OCI-LY3 (cell line): ENCODE data around the gene NWD2.

Experiments used
- H2AFZ ChIP-seq: fragments of 200-600, 300-600 bp; shearing (Covaris generic); 2 replicates; pipeline ENCODE4 v1.6.0; 2014; ENCODE audit warnings: antibody characterized with exemption, low read depth, low read length
- H3K27ac ChIP-seq: fragments of 200-600, 300-600 bp; sonication (generic); 2 replicates; pipeline ENCODE4 v1.5.1; 2014; ENCODE audit warnings: mild to moderate bottlenecking, low read length, moderate library complexity, mixed read lengths
- H3K27me3 ChIP-seq: fragments of 200-600, 300-600 bp; sonication (generic); 2 replicates; pipeline ENCODE4 v1.6.1; 2014; ENCODE audit warnings: low read depth, low read length, mixed read lengths
- H3K36me3 ChIP-seq: fragments of 200-600, 300-600 bp; sonication (generic); replicated peaks from 2 replicates; pipeline ENCODE3; 2014; ENCODE audit warnings: low read depth, low read length, mixed read lengths
- H3K4me1 ChIP-seq: fragments of 300-600, 200-600 bp; sonication (generic); 2 replicates; pipeline ENCODE4 v1.6.1; 2014; ENCODE audit warnings: low read length, mixed read lengths
- H3K4me2 ChIP-seq: fragments of 200-600, 300-600 bp; sonication (generic); 2 replicates; pipeline ENCODE4 v1.6.1; 2014; ENCODE audit warnings: low read length, mixed read lengths
- H3K4me3 ChIP-seq: fragments of 300-600, 200-600 bp; sonication (generic); 2 replicates; pipeline ENCODE4 v1.5.1; 2014; ENCODE audit warnings: antibody characterized with exemption, mild to moderate bottlenecking, low read length, moderate library complexity
- H3K79me2 ChIP-seq: fragments of 300-600, 200-600 bp; shearing (Covaris generic); 2 replicates; pipeline ENCODE4 v1.6.1; 2014; ENCODE audit warnings: mild to moderate bottlenecking, low read length, mixed read lengths
- H3K9ac ChIP-seq: fragments of 300-600, 200-600 bp; shearing (Covaris generic); 2 replicates; pipeline ENCODE4 v1.6.0; 2014; ENCODE audit warnings: mild to moderate bottlenecking, low read length, moderate library complexity
- H3K9me3 ChIP-seq: fragments of 200-600, 300-600 bp; shearing (Covaris generic); 2 replicates; pipeline ENCODE4 v1.6.1; 2014; ENCODE audit warnings: low read length, mixed read lengths; ENCODE audit not compliant: insufficient read depth
- H4K20me1 ChIP-seq: fragments of 200-600, 300-600 bp; sonication (generic); 2 replicates; pipeline ENCODE4 v1.6.1; 2016; ENCODE audit warnings: low read length, mixed read lengths; ENCODE audit not compliant: insufficient read depth
- CTCF ChIP-seq: fragments of 200-600, 300-600 bp; sonication (generic); IDR thresholded peaks from 2 replicates; pipeline ENCODE4 v1.5.1; 2014; ENCODE audit warnings: antibody characterized with exemption, low read length, low read depth
- EZH2phosphoT487 ChIP-seq: fragments of 200-600 bp; shearing (Covaris generic); IDR thresholded peaks from 2 replicates; pipeline ENCODE4 v1.6.1; 2018; ENCODE audit warnings: antibody characterized with exemption, mixed run types, low read depth

Gene NWD2

GRCh38 chr4:37482236-37482913 lies 237.8 kb downstream of the NWD2 start:
- Histone ChIP-seq H3K4me1 (peaks cover 4% of the 10 kb centered on the region; the same call in 1 of the 2 replicates), H3K27me3 (no peaks in the 10 kb centered on the region), H3K27ac (no peak overlapping the region)

GRCh38 chr4:37483610-37484009 lies 239.1 kb downstream of the NWD2 start:
- TF ChIP-seq EZH2phosphoT487, result no peak
- no peak for TF ChIP-seq CTCF

More at GRCh38 chr4:37482236-37482913, 237.8 kb downstream of the NWD2 start:
- H3K4me2 ChIP-seq, result no peak overlapping the region
- H2AFZ ChIP-seq, result no peak overlapping the region
- H3K4me3 ChIP-seq, result no peak overlapping the region
- no peaks in the 10 kb centered on the region for H3K9me3 ChIP-seq
- TF ChIP-seq EZH2phosphoT487, result no peak
- TF ChIP-seq CTCF, result no peak
- H4K20me1 ChIP-seq, result no peaks in the 10 kb centered on the region
- no peaks in the 10 kb centered on the region for H3K79me2 ChIP-seq
- H3K9ac ChIP-seq, result no peak overlapping the region
- no peaks in the 10 kb centered on the region for H3K36me3 ChIP-seq

GRCh38 chr4:37486166-37486565 lies 241.6 kb downstream of the NWD2 start:
- Histone ChIP-seq H3K36me3 (no peaks in the 10 kb centered on the region), H3K9ac (no peak overlapping the region), H3K4me3 (no peak overlapping the region), H3K27me3 (no peaks in the 10 kb centered on the region), H3K79me2 (no peaks in the 10 kb centered on the region), H3K27ac (no peak overlapping the region), H4K20me1 (no peaks in the 10 kb centered on the region), H2AFZ (no peak overlapping the region), H3K4me1 (peaks cover 4% of the 10 kb centered on the region; the same call in 1 of the 2 replicates), H3K9me3 (no peaks in the 10 kb centered on the region), H3K4me2 (no peak overlapping the region)
- TF ChIP-seq CTCF (no peak), EZH2phosphoT487 (no peak)

More at GRCh38 chr4:37483610-37484009, 239.1 kb downstream of the NWD2 start:
- H3K27me3 ChIP-seq, result no peaks in the 10 kb centered on the region
- no peak overlapping the region for H3K4me2 ChIP-seq
- H3K27ac ChIP-seq, result no peak overlapping the region
- no peak overlapping the region for H3K9ac ChIP-seq
- no peak overlapping the region for H2AFZ ChIP-seq
- no peak overlapping the region for H3K4me3 ChIP-seq
- H3K36me3 ChIP-seq, result no peaks in the 10 kb centered on the region
- peaks cover 4% of the 10 kb centered on the region; the same call in 1 of the 2 replicates for H3K4me1 ChIP-seq
- no peaks in the 10 kb centered on the region for H3K9me3 ChIP-seq
- H4K20me1 ChIP-seq, result no peaks in the 10 kb centered on the region
- H3K79me2 ChIP-seq, result no peaks in the 10 kb centered on the region

- Histone ChIP-seq H3K4me1 (no peaks in the 10 kb centered on the region), H3K9ac (no peak overlapping the region)
- TF ChIP-seq EZH2phosphoT487 (no peak), CTCF (no peak)
These were observed 243.1 kb downstream of the NWD2 start for GRCh38 chr4:37487668-37488067.

More at GRCh38 chr4:37487668-37488067, 243.1 kb downstream of the NWD2 start:
- Histone ChIP-seq H3K36me3 (no peaks in the 10 kb centered on the region), H2AFZ (no peak overlapping the region), H4K20me1 (no peaks in the 10 kb centered on the region), H3K9me3 (no peaks in the 10 kb centered on the region), H3K4me3 (no peak overlapping the region), H3K4me2 (no peak overlapping the region), H3K27ac (no peak overlapping the region), H3K79me2 (no peaks in the 10 kb centered on the region), H3K27me3 (no peaks in the 10 kb centered on the region)
